ENCODE data around the gene MAPKAPK3.
A peak's percentile ranks its signal among the peaks of the same experiment; 100 is the strongest.

The MAPKAPK3 gene

DNA sequence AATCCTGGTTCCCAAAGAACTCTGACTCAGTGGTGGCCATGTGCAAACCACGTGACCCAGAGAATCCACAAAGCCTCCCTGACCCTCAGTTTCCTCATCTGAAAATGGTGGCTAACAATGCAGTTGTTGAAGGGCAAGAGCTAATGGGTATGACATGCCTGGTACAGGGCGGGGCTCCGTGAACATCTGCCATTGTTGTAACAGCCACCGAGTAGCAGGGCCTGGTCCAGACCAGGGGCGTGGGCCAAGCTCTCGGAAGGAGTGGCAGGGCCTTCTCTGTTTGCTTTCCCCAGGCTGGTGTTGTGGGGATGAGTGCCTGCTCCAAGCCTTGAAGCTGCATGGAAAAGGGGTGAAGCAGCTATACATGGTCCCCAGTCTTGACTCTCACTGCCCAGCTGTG lies 13.4 kb downstream of the MAPKAPK3 start:
- no peak for TF ChIP-seq JUND (IDR thresholded peaks at IDR 0.05; ENCODE audit: low read depth)
- no peak for DNase-seq (ENCODE audit: low read depth in 1 of 2, low spot score in 1 of 2)
- in situ Hi-C loops (cut with HindIII; ENCODE audit: low pct_unique_long_range_greater_than_20kb, low sequenced_read_pairs): no loop called here

DNA sequence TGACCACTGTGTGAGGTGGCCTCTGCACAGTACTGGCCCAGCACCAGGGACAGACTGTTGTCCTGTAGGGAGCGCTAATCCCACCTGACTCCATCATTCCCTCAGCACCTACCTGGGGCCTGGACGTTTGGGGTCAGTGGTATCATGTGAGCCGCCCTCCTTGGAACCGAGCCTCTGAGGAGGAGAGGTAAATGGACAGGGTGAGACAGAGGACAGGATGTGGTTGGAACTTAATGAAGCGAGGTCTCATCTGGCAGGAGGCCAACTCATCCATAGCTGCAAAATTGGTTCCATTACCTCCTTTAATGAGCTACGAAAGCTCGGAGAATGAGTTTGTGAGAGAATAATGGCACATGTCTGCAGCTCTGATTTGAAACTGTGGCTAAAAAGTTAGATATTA lies 13.9 kb downstream of the MAPKAPK3 start:
- no peak for TF ChIP-seq JUND (IDR thresholded peaks at IDR 0.05; ENCODE audit: low read depth)
- in situ Hi-C loops (cut with HindIII; ENCODE audit: low pct_unique_long_range_greater_than_20kb, low sequenced_read_pairs): no loop called here
- no peak for DNase-seq (ENCODE audit: low read depth in 1 of 2, low spot score in 1 of 2)

- TF ChIP-seq JUND (IDR thresholded peaks at IDR 0.05; ENCODE audit: low read depth): no peak
- peak in 1 of 2 experiments; percentile 47 for DNase-seq (ENCODE audit: low read depth in 1 of 2, low spot score in 1 of 2)
- in situ Hi-C loops (cut with HindIII; ENCODE audit: low pct_unique_long_range_greater_than_20kb, low sequenced_read_pairs): no loop called here
Observed at GRCh38 chr3:50632450-50632849, 15.5 kb downstream of the MAPKAPK3 start.

- in situ Hi-C loops (cut with HindIII; ENCODE audit: low pct_unique_long_range_greater_than_20kb, low sequenced_read_pairs): no loop called here
- no peak for DNase-seq (ENCODE audit: low read depth in 1 of 2, low spot score in 1 of 2)
Observed at GRCh38 chr3:50633230-50633790, 16.4 kb downstream of the MAPKAPK3 start.

DNA sequence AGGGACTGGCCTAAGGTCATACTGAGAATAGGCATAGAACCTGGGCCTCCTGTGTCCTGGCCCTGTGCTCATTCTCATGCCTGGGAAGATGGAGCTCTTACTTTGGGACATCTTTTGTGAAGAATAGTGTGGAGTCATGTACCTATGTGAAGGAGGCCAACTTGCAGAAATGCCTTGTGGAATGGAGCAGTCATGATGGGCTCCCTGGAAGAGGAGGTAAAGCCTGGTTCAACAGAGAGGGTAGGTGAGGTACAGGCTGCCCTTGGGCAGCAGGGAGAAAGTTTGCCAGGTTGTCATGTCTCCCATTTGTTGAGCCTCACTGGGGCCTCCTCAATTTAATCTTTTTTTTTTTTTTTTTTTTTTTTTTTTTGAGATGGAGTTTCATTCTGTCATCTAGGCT lies 18.1 kb downstream of the MAPKAPK3 start:
- no peak for DNase-seq (ENCODE audit: low read depth in 1 of 2, low spot score in 1 of 2)
- in situ Hi-C loops (cut with HindIII; ENCODE audit: low pct_unique_long_range_greater_than_20kb, low sequenced_read_pairs): no loop called here
- no peak for TF ChIP-seq JUND (IDR thresholded peaks at IDR 0.05; ENCODE audit: low read depth)

More at GRCh38 chr3:50633230-50633790, 16.4 kb downstream of the MAPKAPK3 start:
- TF ChIP-seq JUND (IDR thresholded peaks at IDR 0.05; ENCODE audit: low read depth): no peak

DNA sequence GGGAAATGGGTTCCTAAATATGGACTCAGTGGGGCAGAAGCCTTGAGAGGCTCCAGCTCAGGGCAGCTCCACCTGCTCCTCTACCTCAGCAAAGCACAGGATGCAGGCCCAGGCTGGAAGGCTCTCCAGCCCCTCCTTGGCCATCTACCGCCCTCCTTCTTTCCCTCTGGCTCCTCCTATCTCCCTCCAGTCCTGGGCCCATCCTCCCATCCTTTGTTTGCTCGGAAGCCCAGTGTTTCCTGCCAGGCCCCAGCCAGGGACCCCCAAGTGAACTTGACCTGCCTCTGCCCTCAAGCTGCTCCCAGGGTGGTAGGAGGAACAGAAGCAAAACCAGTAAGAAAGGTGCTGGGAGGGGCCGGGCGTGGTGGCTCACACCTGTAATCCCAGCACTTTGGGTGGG lies 20.1 kb downstream of the MAPKAPK3 start:
- DNase-seq (ENCODE audit: low read depth in 1 of 2, low spot score in 1 of 2): no peak
- in situ Hi-C loops (cut with HindIII; ENCODE audit: low pct_unique_long_range_greater_than_20kb, low sequenced_read_pairs): no loop called here
- TF ChIP-seq JUND (IDR thresholded peaks at IDR 0.05; ENCODE audit: low read depth): no peak

DNA sequence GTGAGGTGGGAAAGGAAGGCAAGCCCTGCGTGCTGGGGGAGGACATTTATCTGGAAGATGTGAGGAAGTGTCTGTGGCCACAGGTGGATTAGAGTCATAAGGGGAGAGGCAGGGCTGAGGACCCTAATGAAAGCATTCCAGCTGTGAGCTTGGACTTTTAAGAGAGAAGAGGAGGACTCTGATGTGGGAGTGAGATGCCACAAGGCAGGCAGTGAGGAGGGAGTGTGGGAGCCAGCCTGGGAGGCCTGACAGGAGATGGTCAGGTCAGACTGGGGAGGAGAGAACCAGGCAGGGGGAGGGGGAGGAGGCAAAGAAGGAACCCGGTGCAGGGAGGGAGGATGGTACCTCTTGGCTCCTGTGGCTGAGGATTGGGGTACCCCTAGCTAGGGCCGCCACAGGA lies 21.0 kb downstream of the MAPKAPK3 start:
- TF ChIP-seq JUND (IDR thresholded peaks at IDR 0.05; ENCODE audit: low read depth): no peak
- no peak for DNase-seq (ENCODE audit: low read depth in 1 of 2, low spot score in 1 of 2)
- in situ Hi-C loops (cut with HindIII; ENCODE audit: low pct_unique_long_range_greater_than_20kb, low sequenced_read_pairs): no loop called here

- in situ Hi-C loops (cut with HindIII; ENCODE audit: low pct_unique_long_range_greater_than_20kb, low sequenced_read_pairs): no loop called here
- TF ChIP-seq JUND (IDR thresholded peaks at IDR 0.05; ENCODE audit: low read depth): no peak
- DNase-seq (ENCODE audit: low read depth in 1 of 2, low spot score in 1 of 2): no peak
Observed at GRCh38 chr3:50639055-50639494, 22.1 kb downstream of the MAPKAPK3 start.

- DNase-seq (ENCODE audit: low read depth in 1 of 2, low spot score in 1 of 2): no peak
- in situ Hi-C loops (cut with HindIII; ENCODE audit: low pct_unique_long_range_greater_than_20kb, low sequenced_read_pairs): no loop called here
- no peak for TF ChIP-seq JUND (IDR thresholded peaks at IDR 0.05; ENCODE audit: low read depth)
Observed at GRCh38 chr3:50642382-50642781, 25.4 kb downstream of the MAPKAPK3 start.

DNA sequence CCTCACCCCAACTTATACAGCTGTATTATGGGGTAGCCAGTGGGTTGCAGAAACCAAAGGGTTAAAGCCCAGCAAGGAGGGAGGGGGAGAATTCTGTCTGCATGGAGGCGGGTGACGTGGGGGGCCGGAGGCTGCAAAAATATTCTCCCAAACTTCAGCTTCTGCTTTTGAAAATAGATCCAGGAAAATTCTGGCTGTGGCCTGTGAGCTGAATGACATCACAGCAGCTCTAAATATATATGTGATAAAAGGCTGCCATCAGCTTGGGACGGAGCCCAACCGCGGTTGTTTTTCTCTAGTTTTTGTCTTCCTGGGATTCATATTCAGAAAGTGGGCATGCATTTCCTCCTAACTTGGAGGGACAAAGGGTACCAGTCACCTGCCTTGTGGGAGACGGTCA lies 27.6 kb downstream of the MAPKAPK3 start:
- no peak for DNase-seq (ENCODE audit: low read depth in 1 of 2, low spot score in 1 of 2)
- no peak for TF ChIP-seq JUND (IDR thresholded peaks at IDR 0.05; ENCODE audit: low read depth)
- in situ Hi-C loops (cut with HindIII; ENCODE audit: low pct_unique_long_range_greater_than_20kb, low sequenced_read_pairs): no loop called here

DNA sequence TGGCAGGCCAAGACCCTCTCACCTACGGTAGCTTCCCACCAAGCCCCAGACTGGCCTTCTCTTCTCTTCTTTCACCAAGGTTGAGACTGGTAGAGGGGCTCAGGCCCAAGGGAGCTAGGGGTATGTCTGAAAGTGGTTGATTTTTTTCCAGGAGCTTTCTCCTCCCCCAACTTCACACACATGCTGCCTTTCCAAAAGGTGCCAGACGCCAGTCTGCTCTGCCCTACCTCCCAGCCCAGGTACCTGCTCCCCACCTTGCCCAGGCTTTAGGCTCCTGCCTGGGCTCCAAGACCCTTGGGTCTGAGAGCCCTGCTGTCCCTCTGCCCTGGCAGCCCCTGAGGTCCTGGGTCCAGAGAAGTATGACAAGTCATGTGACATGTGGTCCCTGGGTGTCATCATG lies 28.4 kb downstream of the MAPKAPK3 start:
- DNase-seq (ENCODE audit: low read depth in 1 of 2, low spot score in 1 of 2): no peak
- in situ Hi-C loops (cut with HindIII; ENCODE audit: low pct_unique_long_range_greater_than_20kb, low sequenced_read_pairs): no loop called here
- no peak for TF ChIP-seq JUND (IDR thresholded peaks at IDR 0.05; ENCODE audit: low read depth)

DNA sequence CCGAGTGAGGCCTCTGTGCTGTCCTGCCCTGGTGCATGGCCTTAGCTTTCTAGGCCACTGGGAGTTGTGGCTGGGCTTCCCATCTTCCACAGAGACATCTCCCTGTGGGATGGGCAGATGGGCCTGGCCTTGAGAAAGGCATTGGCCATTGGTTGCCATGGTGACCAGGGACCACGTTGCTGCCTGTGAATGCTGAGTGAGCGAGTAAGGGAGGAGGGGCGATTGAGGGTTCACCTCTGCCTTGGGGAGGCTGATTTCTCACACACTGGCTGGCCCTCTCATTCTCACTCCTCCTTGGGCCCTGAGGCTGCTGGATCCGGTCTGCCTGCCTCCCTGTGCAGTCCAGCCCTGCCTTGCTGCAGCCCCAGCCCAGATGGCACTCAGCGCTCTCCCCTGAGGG lies 31.4 kb downstream of the MAPKAPK3 start:
- no peak for TF ChIP-seq JUND (IDR thresholded peaks at IDR 0.05; ENCODE audit: low read depth)
- DNase-seq (ENCODE audit: low read depth in 1 of 2, low spot score in 1 of 2): no peak
- in situ Hi-C loops (cut with HindIII; ENCODE audit: low pct_unique_long_range_greater_than_20kb, low sequenced_read_pairs): no loop called here

DNA sequence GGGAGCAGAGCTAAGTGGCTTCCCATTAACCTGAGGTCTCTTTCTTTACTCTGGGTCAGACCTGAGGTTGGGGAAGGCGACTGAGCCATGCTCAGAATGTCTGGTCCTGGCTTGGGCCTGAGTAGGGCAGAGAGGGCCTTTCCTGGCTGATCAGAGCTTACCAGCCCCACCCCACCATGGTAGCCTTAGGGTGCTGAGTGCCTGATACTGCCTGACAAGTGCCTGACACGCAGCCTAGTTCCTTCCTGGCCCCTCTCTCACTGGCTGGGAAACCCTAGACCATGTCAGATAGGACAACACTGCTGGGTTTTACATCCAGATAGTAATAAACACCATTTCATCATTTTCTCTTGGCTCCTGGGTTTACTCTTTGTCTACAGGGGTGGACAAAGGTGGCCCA lies 32.0 kb downstream of the MAPKAPK3 start:
- TF ChIP-seq JUND (IDR thresholded peaks at IDR 0.05; ENCODE audit: low read depth): no peak
- in situ Hi-C loops (cut with HindIII; ENCODE audit: low pct_unique_long_range_greater_than_20kb, low sequenced_read_pairs): no loop called here
- no peak for DNase-seq (ENCODE audit: low read depth in 1 of 2, low spot score in 1 of 2)

- DNase-seq (ENCODE audit: low read depth in 1 of 2, low spot score in 1 of 2): no peak
Observed at GRCh38 chr3:50649451-50649931, 32.5 kb downstream of the MAPKAPK3 start.

More at GRCh38 chr3:50649451-50649931, 32.5 kb downstream of the MAPKAPK3 start:
- no peak for TF ChIP-seq JUND (IDR thresholded peaks at IDR 0.05; ENCODE audit: low read depth)
- in situ Hi-C loops (cut with HindIII; ENCODE audit: low pct_unique_long_range_greater_than_20kb, low sequenced_read_pairs): no loop called here
